NCI-H2227 treated with DMSO at 0.1 percent for 48 hours (cell line): ENCODE measurements around the gene ADGB.
"Not testable (repeated sequence)": the region's sequence is repeated elsewhere in the genome, so short reads cannot be mapped to it uniquely, and the experiment has no call there.

Experiments
- DNase-seq: peaks from one replicate; lab custom pipeline; 2025; lab: John Stamatoyannopoulos, UW

The ADGB gene

GRCh38 chr6:146598772-146599405 is at the start of gene ADGB:
Gene ADGB, plus strand, starts transcription at chr6:146598972. Its CDS starts 69 bp downstream, at chr6:146599041.
- DNase-seq, result peak; percentile 0

- DNase-seq, result no peak
These were observed 47.9 kb upstream of the ADGB start for GRCh38 chr6:146550911-146551310.

- no peak for DNase-seq
These were observed 47.2 kb upstream of the ADGB start for GRCh38 chr6:146551545-146551944.

- no peak for DNase-seq
These were observed 45.2 kb upstream of the ADGB start for GRCh38 chr6:146553377-146554135.

- no peak for DNase-seq
These were observed 38.2 kb upstream of the ADGB start for GRCh38 chr6:146560607-146561006.

GRCh38 chr6:146566661-146567060 is 32.1 kb upstream of the ADGB start:
- not testable (repeated sequence) for DNase-seq

GRCh38 chr6:146568619-146569018 is 30.2 kb upstream of the ADGB start:
- not testable (repeated sequence) for DNase-seq

- DNase-seq, result no peak
These were observed 24.6 kb upstream of the ADGB start for GRCh38 chr6:146574211-146574610.

GRCh38 chr6:146578054-146578453 is 20.7 kb upstream of the ADGB start:
- DNase-seq, result no peak

GRCh38 chr6:146581968-146582367 is 16.8 kb upstream of the ADGB start:
- no peak for DNase-seq

GRCh38 chr6:146582857-146583256 is 15.9 kb upstream of the ADGB start:
- DNase-seq, result no peak

GRCh38 chr6:146583966-146584365 is 14.8 kb upstream of the ADGB start:
- DNase-seq, result no peak

- DNase-seq, result no peak
These were observed 11.3 kb upstream of the ADGB start for GRCh38 chr6:146587459-146587858.

GRCh38 chr6:146590492-146590891 is 8.3 kb upstream of the ADGB start:
- no peak for DNase-seq

- DNase-seq, result no peak
These were observed 6.3 kb upstream of the ADGB start for GRCh38 chr6:146592451-146592850.

GRCh38 chr6:146593986-146594385 is 4.8 kb upstream of the ADGB start:
- no peak for DNase-seq

- DNase-seq, result no peak
These were observed 4.3 kb upstream of the ADGB start for GRCh38 chr6:146594495-146594894.

- no peak for DNase-seq
These were observed 2.6 kb upstream of the ADGB start for GRCh38 chr6:146595972-146596731.

GRCh38 chr6:146601352-146601751 is 2.6 kb downstream of the ADGB start:
- DNase-seq, result no peak

- DNase-seq, result no peak
These were observed 3.8 kb downstream of the ADGB start for GRCh38 chr6:146602526-146602925.

GRCh38 chr6:146613947-146614346 is 15.2 kb downstream of the ADGB start:
- no peak for DNase-seq

- DNase-seq, result no peak
These were observed 21.9 kb downstream of the ADGB start for GRCh38 chr6:146620655-146621054.

- no peak for DNase-seq
These were observed 29.6 kb downstream of the ADGB start for GRCh38 chr6:146628350-146628749.
